IPS DF 4.7 (cell line): ENCODE data around the gene APLN.

Experiments used
- DNase-seq: peaks from one replicate; pipeline ENCODE4 v3.0.0-alpha.2; 2013; ENCODE audit warnings: low spot score; ENCODE audit errors: extremely low read depth

Gene APLN, protein sequence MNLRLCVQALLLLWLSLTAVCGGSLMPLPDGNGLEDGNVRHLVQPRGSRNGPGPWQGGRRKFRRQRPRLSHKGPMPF

GRCh38 chrX:129654652-129655546 is at the start of gene APLN:
Gene APLN (minus strand): TSS chrX:129654956. CDS start chrX:129654630, 326 bp downstream.
- no peak for DNase-seq

GRCh38 chrX:129704491-129704890 is 49.7 kb upstream of the APLN start:
- DNase-seq: no peak

DNA sequence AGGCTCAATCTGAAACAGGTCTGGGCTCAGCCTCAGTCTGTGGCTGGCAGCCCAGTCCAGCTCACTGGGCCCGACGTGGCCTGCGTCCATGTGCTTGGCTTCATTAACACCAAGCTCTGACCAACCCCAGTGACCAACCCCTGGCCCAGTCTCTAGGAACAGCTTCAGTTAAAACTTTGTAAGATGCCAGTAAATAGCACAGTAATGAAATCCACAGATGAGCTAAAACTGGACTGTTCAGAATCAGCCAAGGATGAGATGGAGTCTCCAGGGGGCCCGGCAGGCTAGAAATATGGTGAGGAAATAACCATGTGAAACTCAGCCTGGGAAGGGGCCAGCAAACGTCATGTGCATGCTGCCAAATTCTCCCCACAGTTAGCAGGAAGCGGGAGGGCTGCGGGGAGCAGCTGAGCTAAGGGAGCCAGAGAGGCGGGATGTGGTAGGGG is 46.9 kb upstream of the APLN start:
- no peak for DNase-seq

DNA sequence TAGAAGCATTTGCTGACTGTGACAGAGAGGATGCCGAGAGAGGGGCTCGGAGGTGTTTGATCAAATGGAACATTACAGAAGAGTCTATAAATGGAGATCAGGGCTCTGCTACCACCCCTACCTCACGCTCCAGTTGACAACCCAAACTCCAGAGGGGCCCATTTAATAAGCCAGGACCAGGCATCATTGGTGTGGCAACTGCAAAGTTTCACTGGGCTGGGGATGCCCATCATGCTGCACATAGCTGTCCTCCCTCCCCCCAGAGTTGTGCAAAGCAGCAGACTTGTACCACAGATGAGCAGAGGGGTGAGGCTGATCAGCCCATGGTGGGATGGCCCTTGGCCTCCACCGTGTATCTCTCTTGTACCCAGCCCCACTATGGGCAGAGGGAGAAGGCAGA is 45.8 kb upstream of the APLN start:
- DNase-seq: no peak

DNA sequence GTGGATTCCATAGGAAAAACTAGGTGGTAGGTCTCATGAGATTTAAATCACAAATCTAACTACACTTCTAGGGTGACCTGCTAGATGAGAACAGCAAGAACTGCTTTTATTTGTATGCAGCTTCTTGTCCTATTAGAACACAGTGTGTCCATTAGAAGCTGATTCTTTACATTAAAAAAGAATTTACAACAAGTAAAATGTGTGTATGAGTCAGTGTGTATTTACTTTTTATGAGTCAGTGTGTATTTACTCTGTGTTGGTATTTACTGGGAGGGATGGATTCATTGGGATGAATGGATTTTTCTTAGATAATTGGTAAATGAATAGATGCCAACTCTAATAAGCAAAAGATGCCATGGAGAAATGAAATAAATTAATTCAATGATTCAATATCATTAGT is 43.4 kb upstream of the APLN start:
- DNase-seq: no peak

GRCh38 chrX:129697204-129697829 is 42.6 kb upstream of the APLN start:
- no peak for DNase-seq

GRCh38 chrX:129696463-129697155 is 41.9 kb upstream of the APLN start:
- DNase-seq: no peak

GRCh38 chrX:129695937-129696336 is 41.2 kb upstream of the APLN start:
- DNase-seq: no peak

DNA sequence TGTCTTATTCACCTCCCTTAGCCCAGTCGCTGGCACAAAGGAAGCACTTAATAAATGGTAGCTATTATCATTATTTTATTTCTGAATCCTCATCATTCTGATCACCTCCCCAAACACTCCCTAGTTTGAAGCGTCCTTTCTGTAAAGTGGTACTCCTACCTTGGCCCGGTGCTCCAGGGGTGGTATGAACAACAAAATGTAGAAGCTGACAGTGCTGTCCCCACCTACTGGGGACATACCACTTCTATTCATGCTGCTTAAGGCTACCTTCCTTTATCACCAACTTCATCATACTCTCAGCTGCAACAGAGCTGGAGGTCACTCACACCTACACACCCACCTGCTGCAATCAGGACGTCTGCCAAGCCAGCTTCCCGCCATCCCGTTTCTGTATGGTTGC is 40.8 kb upstream of the APLN start:
- no peak for DNase-seq

DNA sequence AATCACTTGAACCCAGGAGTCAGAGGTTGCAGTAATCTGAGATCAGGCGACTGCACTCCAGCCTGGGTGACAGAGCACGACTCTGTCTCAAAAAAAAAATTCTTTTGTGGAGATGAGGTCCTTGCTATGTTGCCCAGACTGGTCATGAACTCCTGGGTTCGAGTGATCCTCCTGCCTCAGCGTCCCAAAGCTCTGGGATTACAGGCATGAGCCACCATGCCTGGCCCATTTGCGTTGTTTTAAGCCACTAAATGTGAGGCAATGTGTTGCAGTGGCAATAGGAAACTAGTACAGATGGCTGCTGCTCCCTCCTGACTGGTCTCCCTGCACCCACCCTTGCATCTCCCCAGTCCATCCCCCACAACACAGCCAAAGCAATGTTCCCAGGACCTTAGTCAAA is 40.0 kb upstream of the APLN start:
- no peak for DNase-seq

DNA sequence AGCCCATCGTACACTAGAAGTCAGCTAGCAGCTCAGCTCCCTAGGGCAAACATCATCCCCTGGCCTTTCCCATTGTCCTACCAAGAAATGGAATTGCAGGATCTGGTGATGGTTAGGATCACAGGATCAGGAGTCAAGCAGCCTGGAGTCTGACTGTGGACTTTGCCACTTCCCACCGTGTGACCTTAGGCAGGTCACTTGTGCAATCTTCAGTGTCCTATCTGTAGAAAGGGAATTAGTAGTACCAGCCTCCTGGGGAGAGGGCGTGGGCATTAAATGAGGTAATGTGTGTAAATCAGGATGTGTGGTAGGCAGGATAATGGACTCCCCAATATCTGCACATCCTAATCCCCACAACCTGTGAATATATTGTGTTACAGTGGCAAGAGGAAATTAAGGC is 38.6 kb upstream of the APLN start:
- no peak for DNase-seq

GRCh38 chrX:129690435-129690834 is 35.7 kb upstream of the APLN start:
- no peak for DNase-seq

DNA sequence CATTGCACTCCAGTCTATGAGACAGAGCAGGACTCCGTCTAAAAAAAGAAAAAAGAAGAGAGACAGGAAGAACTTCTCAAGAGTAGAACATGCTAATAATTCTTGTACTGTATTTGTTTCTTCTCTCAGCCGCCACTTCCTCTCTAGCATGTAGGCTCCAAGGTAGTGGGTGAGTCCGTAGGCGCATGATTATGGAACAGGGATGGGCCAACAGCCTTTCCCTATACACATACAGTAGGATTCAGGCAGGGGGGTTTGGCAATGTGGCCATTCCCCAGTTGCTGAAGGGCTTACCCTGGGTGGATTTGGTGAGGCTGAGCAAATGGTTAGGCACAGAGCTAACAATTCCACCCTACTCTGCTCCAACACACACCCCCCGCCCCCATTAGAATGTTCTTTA is 35.0 kb upstream of the APLN start:
- no peak for DNase-seq

DNA sequence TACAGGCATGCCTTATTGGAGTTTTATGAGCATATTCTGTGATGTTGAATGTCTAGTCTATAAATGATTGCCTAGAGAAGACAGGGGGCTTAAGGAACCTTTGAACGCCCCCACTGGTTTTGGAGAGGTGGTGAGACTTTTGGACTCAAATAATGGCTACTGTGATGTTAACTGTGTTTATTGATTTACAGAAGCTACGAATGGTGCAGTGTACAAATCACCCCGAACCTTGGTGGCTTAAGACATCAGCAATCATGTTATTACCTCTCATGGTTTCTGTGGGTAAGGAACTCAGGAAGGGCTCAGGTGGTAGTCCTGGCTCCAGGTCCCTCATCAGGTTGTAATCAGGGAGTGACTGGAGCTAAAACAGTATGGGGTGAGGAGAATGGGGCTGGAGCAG is 33.3 kb upstream of the APLN start:
- no peak for DNase-seq

- no peak for DNase-seq
Observed at GRCh38 chrX:129686422-129686948, 31.7 kb upstream of the APLN start.

DNA sequence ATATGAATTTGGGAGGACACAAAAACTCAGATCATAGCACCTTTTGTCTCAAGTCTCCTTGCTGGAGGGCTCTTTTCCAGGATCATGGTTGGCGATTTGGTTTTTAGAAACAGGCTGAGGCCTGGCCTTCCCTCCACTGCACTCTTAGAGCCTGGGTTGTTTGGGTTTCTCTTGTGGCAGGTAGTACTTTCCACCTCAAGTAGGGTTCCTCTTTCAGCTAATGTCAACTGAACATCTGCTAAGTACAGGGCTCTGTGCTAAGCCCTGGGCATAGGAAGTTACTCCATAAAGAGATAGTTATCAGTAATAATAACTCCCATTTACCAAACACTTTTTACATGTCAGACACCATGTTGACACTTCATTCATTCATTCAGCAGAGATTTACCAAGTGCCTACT is 28.2 kb upstream of the APLN start:
- DNase-seq: no peak

- DNase-seq: no peak
Observed at GRCh38 chrX:129679901-129680300, 25.1 kb upstream of the APLN start.

GRCh38 chrX:129678614-129679195 is 23.9 kb upstream of the APLN start:
- DNase-seq: no peak

- no peak for DNase-seq
Observed at GRCh38 chrX:129667412-129667811, 12.7 kb upstream of the APLN start.

DNA sequence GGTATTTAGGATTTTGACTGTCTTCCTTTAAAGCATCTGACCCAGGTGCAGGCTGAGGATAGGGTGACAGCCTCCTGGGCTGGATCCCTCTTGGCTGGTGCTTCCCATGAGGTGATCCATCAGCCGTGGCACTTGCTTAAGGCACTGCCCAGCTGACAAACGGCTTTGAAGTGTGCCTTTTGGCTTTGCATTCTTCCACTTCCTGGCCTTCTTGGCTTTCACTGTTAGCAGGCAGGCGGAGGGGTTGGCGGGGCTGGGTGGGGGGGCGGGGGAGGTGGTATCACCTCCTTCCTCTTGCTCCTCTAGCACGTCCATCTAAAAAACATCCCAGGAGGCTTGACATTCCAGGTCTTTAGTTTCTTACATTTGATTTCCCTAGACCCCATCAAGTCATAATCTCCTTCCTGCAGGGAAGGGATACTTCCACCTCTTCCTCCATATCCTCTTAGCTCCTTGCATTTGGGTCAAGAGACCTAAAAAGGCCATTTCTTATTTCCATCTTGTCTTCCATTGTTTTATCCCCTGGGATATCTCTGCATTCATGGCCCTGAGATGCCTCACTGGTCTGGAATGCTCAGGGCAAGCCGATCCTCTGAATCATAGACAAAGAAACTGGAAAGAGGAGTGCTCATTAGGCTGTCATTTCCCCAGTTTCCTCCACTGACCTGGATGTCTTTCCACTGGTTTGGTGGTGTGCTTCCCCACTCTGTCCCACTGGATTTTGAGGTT is 11.3 kb upstream of the APLN start:
- DNase-seq: no peak

- DNase-seq: no peak
Observed at GRCh38 chrX:129663171-129663570, 8.4 kb upstream of the APLN start.
